Measurements from ENCODE around the gene MYOZ3.

The MYOZ3 gene

DNA sequence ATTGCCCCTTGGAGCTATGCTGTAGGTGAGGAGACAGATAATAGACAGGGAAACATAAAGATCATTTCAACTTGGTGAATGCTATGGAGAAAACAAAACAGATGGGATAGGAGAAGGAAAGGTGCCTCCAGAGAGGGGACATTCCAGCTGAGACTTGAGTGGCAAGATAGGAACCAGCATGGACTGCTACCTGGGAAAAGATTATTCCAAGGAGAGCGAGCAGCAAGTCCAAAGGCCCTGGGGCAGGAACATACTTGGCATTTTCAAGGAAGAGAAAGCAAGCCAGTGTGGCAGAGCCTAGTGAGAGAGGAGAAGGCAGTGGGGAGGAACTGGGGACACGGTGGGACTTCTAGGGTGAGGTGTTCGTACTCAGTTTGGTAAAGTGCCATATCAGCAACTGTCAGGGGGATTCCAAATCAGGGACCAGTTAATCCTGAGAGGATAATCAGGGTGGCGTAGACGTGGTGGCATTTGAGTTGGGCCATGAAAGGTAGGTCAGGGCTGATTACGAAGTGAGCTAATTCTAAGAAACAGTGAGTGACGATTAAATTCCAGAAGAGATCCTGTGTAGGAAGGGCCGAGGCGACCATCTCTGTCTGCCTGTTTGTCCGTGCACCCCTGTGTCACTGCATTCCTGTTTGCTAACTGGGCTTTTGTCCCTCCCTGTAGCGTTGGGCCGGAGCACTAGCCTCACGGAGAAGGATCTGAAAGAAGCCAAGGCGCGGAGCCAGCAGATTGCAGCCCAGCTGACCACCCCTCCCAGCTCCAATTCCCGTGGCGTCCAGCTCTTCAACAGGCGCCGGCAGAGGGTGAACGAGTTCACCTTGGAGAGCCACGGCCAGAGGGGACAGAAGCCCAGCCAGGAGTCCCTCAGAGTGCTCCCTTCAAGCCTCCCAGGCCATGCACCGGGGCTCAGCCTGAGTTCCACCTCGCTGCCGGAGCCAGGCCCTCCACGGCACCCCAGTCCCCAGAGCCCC lies 13.5 kb upstream of the MYOZ3 start:
- TF ChIP-seq, protein P1, sequence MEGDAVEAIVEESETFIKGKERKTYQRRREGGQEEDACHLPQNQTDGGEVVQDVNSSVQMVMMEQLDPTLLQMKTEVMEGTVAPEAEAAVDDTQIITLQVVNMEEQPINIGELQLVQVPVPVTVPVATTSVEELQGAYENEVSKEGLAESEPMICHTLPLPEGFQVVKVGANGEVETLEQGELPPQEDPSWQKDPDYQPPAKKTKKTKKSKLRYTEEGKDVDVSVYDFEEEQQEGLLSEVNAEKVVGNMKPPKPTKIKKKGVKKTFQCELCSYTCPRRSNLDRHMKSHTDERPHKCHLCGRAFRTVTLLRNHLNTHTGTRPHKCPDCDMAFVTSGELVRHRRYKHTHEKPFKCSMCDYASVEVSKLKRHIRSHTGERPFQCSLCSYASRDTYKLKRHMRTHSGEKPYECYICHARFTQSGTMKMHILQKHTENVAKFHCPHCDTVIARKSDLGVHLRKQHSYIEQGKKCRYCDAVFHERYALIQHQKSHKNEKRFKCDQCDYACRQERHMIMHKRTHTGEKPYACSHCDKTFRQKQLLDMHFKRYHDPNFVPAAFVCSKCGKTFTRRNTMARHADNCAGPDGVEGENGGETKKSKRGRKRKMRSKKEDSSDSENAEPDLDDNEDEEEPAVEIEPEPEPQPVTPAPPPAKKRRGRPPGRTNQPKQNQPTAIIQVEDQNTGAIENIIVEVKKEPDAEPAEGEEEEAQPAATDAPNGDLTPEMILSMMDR (IDR thresholded peaks at IDR 0.05; ENCODE audit: control extremely low read depth, extremely low read depth, low read depth, missing control alignments) = no peak
- ChIA-PET POLR2A (no interaction called here), CTCF (interaction anchor here (1.0 to 1.7 kb wide), 4 partner anchors 8 to 204 kb away, joined by 3 to 6 read pairs (median 4); no protein-coding TSS in a partner anchor)
- DNase-seq (ENCODE audit: extremely low spot score) = no peak

DNA sequence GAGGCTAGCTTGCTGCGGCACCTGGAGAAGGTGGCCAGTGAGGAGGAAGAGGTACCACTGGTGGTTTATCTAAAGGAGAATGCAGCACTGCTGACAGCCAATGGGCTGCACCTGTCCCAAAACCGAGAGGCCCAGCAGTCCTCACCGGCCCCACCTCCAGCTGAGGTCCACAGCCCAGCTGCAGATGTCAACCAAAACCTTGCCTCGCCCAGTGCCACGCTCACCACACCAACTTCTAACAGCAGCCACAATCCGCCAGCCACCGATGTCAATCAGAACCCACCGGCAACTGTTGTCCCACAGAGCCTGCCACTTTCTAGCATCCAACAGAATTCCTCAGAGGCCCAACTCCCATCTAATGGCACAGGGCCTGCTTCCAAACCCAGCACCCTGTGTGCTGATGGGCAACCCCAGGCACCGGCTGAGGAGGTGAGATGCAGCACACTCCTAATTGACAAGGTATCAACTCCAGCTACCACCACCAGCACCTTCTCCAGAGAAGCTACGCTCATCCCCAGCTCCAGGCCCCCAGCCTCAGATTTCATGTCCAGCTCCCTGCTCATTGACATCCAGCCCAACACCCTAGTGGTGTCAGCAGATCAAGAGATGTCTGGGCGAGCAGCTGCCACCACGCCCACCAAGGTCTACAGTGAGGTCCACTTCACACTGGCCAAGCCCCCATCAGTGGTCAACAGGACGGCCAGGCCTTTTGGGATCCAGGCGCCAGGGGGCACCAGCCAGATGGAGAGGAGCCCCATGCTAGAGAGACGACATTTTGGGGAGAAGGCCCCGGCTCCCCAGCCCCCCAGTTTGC lies 12.6 kb upstream of the MYOZ3 start:
- TF ChIP-seq, protein P1 (IDR thresholded peaks at IDR 0.05; ENCODE audit: control extremely low read depth, extremely low read depth, low read depth, missing control alignments) = no peak
- no peak for DNase-seq (ENCODE audit: extremely low spot score)
- ChIA-PET CTCF (interaction anchor here (1.3 to 1.7 kb wide), 3 partner anchors 13 to 203 kb away, joined by 3 to 6 read pairs (median 3); no protein-coding TSS in a partner anchor), POLR2A (no interaction called here)

DNA sequence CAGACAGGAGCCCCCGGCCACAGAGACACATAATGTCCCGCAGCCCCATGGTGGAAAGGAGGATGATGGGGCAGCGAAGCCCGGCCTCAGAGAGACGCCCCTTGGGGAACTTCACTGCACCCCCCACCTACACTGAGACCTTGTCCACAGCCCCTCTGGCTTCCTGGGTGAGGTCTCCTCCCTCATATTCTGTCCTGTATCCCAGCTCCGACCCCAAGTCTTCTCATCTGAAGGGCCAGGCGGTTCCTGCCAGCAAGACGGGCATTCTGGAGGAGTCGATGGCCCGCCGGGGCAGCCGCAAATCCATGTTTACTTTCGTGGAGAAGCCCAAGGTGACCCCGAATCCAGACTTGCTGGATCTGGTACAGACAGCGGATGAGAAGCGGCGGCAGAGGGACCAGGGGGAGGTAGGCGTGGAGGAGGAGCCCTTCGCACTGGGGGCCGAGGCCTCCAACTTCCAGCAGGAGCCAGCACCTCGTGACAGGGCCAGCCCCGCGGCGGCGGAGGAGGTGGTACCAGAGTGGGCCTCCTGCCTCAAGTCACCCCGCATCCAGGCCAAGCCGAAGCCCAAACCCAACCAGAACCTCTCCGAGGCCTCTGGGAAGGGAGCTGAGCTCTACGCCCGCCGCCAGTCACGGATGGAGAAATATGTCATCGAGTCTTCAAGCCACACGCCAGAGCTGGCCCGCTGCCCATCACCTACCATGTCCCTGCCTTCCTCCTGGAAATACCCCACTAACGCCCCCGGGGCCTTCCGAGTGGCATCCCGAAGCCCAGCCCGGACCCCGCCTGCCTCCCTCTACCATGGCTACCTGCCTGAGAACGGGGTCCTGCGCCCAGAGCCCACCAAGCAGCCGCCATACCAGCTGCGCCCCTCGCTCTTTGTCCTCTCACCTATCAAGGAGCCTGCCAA lies 11.7 kb upstream of the MYOZ3 start:
- ChIA-PET CTCF (interaction anchor here (1.1 to 1.7 kb wide), 3 partner anchors 13 to 89 kb away, joined by 3 to 6 read pairs (median 5); no protein-coding TSS in a partner anchor), POLR2A (no interaction called here)
- TF ChIP-seq, protein P1 (IDR thresholded peaks at IDR 0.05; ENCODE audit: control extremely low read depth, extremely low read depth, low read depth, missing control alignments) = no peak
- no peak for DNase-seq (ENCODE audit: extremely low spot score)

DNA sequence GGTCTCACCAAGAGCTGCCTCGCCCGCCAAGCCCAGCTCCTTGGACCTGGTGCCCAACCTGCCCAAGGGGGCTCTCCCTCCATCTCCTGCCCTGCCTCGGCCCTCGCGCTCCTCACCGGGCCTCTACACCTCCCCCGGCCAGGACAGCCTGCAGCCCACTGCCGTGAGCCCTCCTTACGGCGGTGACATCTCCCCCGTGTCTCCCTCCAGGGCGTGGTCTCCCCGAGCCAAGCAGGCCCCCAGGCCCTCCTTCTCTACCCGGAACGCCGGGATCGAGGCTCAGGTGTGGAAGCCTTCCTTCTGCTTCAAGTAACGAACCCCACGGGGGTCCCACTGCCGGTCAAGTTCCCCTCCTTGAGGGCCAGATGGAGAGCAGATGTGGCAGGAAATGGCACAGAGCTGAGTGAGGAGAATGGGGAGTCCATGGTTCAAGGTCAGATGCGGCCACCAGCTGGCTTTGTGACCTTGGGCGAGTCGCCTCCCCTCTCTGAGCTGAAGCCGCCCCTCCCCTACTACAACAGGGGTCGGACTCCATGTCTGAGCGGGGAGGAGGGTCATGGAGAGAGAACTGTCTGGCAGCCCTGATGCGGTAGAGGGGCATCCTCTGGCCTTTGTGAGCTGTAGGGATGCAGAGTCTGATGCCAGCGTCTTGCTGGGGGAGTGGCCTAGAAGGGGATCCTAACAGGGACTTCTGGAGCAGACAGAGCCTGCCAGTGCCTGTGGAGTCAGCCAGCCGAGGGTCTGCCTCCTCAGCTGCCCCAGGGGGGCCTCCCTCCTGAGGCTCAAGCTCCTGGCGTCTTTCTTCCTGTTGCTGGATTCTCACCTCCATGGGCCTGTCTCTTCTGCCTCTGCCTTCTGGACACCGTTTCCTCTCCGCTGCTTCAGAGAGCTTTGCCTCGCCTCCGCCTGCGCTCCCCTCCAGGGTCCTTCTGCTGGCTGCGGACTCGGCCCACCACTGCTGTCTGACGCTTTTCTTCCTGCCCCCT lies 10.7 kb upstream of the MYOZ3 start:
- TF ChIP-seq, protein P1 (IDR thresholded peaks at IDR 0.05; ENCODE audit: control extremely low read depth, extremely low read depth, low read depth, missing control alignments) = no peak
- DNase-seq (ENCODE audit: extremely low spot score) = no peak
- ChIA-PET POLR2A (no interaction called here), CTCF (interaction anchor here (1.1 kb wide), 1 partner anchor 88 kb away, joined by 5 read pairs; no protein-coding TSS in a partner anchor)

DNA sequence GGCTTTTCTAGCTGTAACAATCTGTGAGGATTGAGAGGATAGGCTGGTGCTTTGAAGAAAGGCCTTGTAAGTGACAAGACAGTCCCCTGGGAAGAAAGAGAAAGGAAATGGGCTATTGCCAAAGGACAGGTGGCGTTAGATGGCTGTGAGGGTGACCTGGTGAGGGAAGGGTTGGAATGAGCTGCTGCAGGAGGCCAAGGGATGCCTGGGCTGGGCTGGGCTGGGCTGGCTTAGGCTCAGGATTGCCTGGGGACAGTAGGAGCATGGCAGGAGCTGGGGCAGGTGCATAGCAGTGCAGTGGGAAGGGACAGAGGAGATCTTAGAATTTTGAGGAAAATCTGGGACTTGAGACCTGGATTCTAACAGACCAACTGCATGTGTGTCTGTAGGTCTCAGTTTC lies 9.7 kb upstream of the MYOZ3 start:
- no peak for DNase-seq (ENCODE audit: extremely low spot score)
- POLR2A ChIA-PET = no interaction called here
- CTCF ChIA-PET = interaction anchor here (0.9 to 14.0 kb wide), 2 partner anchors 57 to 90 kb away, joined by 3 to 149 read pairs; no protein-coding TSS in a partner anchor
- TF ChIP-seq, protein P1 (IDR thresholded peaks at IDR 0.05; ENCODE audit: control extremely low read depth, extremely low read depth, low read depth, missing control alignments) = no peak
